H1 (cell line): Measurements from ENCODE around the gene KRT3. TPM values are rescaled to one million over a fixed set of nuclear protein-coding genes. Genes with fewer than 3 reads are reported as not detected.

Experiments used
- CTBP2 ChIP-seq: IDR thresholded peaks from 2 replicates; pipeline ENCODE4 v1.7.0; 2011; ENCODE audit warnings: borderline replicate concordance, mild to moderate bottlenecking, moderate library complexity, mixed read lengths, low read length; ENCODE audit not compliant: insufficient read depth, insufficient read length
- polyA plus RNA-seq, 7 experiments: library from polyadenylated mRNA; depleted of rRNA in 3 of 7; stranded (reverse) in 5 of 7; unstranded in 2 of 7; fragments of >200 nt in 5 of 7; fragments of 200-250 nt in 2 of 7; gene quantifications; 1 replicate in 5 of 7; 2 replicates in 1 of 7; 4 replicates in 1 of 7; pipeline versions ENCODE4 v1.2.1 to v1.2.3, GENCODE V29; 2011 to 2013; ENCODE audit warnings: missing spikeins in 2 of 7, mixed read lengths in 2 of 7
- total RNA-seq: library from RNA; stranded (reverse); fragmentation: NEBNext Ultra II Directional; extraction: Animal tissue kit (Norgen Biotek cat#: 25700); gene quantifications from 2 replicates; pipeline ENCODE4 v1.2.1, GENCODE V29; 2021

Gene KRT3
- total and polyA plus RNA-seq, 2 of the 8 experiments (the other 6 are each of a cell fraction or from before 2014, with no cell fraction given): not detected

GRCh38 chr12:52772188-52772587, 23.7 kb downstream of the KRT3 start (continued):
- no peak for TF ChIP-seq CTBP2
- TF ChIP-seq, all 59 proteins: peak for 0
